HT-29 (cell line): ENCODE results near the gene SPINK2. TPM values are rescaled to one million over a fixed set of nuclear protein-coding genes. Genes with fewer than 3 reads are reported as not detected.

Experiments used
- DNase-seq: peaks from one replicate; pipeline ENCODE4 v3.0.0-alpha.2; 2015; ENCODE audit warnings: low spot score
- total RNA-seq: library from RNA; depleted of rRNA; stranded (reverse); fragments of >200 nt; shearing (Covaris generic); gene quantifications from 2 replicates; pipeline ENCODE4 v1.2.3, GENCODE V29; 2014; rRNA removed

Gene SPINK2
- not detected in 2 replicates for total RNA-seq

- peak; percentile 30 for DNase-seq
These were observed at the start of gene SPINK2 for GRCh38 chr4:56821381-56822243. Gene SPINK2 (minus strand): TSS chr4:56821701. CDS start chr4:56821662, 39 bp downstream.

- no peak for DNase-seq
These were observed 49.4 kb upstream of the SPINK2 start for GRCh38 chr4:56870946-56871345.

- no peak for DNase-seq
These were observed 42.1 kb upstream of the SPINK2 start for GRCh38 chr4:56863441-56864139.

GRCh38 chr4:56861360-56861759 is 39.9 kb upstream of the SPINK2 start:
- no peak for DNase-seq

GRCh38 chr4:56860781-56861180 is 39.3 kb upstream of the SPINK2 start:
- DNase-seq, result no peak

GRCh38 chr4:56859841-56860240 is 38.3 kb upstream of the SPINK2 start:
- DNase-seq, result no peak

- no peak for DNase-seq
These were observed 36.3 kb upstream of the SPINK2 start for GRCh38 chr4:56857601-56858309.

- DNase-seq, result no peak
These were observed 35.2 kb upstream of the SPINK2 start for GRCh38 chr4:56856656-56857055.

- DNase-seq, result no peak
These were observed 29.4 kb upstream of the SPINK2 start for GRCh38 chr4:56850910-56851309.

- no peak for DNase-seq
These were observed 23.5 kb upstream of the SPINK2 start for GRCh38 chr4:56844802-56845580.

- peak; percentile 31 for DNase-seq
These were observed 22.0 kb upstream of the SPINK2 start for GRCh38 chr4:56843421-56843899.

GRCh38 chr4:56840559-56840958 is 19.1 kb upstream of the SPINK2 start:
- DNase-seq, result no peak

GRCh38 chr4:56828784-56829535 is 7.5 kb upstream of the SPINK2 start:
- no peak for DNase-seq

- DNase-seq, result no peak
These were observed 2.6 kb upstream of the SPINK2 start for GRCh38 chr4:56823933-56824600.

GRCh38 chr4:56818797-56819196 is 2.7 kb downstream of the SPINK2 start:
- no peak for DNase-seq

- no peak for DNase-seq
These were observed 3.5 kb downstream of the SPINK2 start for GRCh38 chr4:56817840-56818491.

- no peak for DNase-seq
These were observed 14.8 kb downstream of the SPINK2 start for GRCh38 chr4:56806666-56807065.

- DNase-seq, result no peak
These were observed 16.9 kb downstream of the SPINK2 start for GRCh38 chr4:56804551-56804950.

GRCh38 chr4:56803471-56803870 is 18.0 kb downstream of the SPINK2 start:
- DNase-seq, result peak; percentile 23
